HG02973 (cell line): ENCODE results near the gene CES1.
"Not testable (repeated sequence)": the region's sequence is repeated elsewhere in the genome, so short reads cannot be mapped to it uniquely, and the experiment has no call there.

Experiments
- ATAC-seq: cut with Tn5 transposase; IDR thresholded peaks from one replicate; pipeline ENCODE4 v1.9.1; 2021; ENCODE audit warnings: moderate library complexity; ENCODE audit not compliant: unreplicated experiment

CES1 gene

DNA sequence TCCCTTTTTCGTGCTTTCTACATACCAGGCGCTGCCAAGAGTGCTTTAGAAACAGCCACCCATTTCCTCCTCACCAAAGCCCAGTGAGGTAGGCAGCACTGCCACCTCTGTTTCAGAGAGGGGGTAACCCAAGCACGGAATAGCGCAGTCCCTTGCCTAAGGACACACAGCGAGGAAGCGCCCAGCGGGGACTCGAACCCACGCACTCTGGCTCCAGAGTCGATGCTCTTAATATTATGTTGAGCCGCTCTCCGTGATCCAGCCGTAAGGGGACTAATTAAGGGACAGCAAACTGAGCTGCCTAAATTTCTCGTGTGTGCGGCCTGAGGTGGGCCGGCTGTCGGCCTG, 497 bp downstream of the CES1 start:
- no peak for ATAC-seq

DNA sequence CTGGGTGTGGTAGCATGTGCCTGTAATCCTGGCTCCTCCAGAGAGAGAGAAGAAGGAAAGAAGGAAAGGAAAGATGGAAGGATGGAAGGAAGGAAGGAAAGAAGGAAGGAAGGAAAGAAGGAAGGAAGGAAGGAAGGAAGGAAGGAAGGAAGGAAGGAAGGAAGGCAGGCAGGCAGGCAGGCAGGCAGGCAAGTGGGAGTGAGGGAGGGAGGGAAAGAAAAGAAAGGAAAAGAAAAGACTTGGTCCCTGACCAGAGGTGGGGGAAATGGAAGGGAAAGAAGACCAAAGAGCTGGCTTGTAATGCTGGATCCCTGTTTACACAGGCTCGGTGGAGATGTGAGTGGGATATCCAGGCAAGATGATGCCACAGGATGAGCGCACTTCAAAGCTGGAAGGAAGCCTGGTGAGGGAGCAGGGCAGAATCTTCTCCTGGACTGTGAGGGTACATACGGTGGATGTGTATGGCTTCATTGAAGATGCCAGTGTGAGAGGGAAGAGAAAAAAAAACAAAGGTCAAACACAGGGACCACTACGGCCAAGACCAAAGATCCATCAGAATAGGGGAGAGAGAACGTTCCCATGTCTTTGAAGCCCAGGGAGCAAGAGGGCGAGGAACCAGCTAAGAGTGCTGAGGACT, 2.1 kb downstream of the CES1 start:
- no peak for ATAC-seq

DNA sequence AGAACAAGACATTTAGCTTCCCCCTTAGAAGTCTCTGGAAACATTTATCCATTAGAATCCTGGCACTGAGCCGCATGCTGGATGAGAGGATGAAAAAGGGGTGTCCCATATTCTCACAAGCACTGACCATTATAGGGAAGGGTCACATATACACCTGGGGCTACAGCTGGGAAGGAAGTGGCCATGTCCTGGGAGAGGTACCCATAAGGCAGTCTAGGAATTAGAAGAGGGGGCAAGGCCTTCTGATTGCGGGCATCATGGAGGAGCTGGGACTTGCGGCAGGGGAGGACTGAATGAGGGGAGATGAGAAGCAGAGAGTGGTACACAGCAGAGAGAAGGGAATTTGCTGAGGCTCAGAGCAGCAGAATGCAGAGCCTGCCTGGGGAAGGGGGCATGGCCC, 3.7 kb downstream of the CES1 start:
- ATAC-seq, result not testable (repeated sequence)

DNA sequence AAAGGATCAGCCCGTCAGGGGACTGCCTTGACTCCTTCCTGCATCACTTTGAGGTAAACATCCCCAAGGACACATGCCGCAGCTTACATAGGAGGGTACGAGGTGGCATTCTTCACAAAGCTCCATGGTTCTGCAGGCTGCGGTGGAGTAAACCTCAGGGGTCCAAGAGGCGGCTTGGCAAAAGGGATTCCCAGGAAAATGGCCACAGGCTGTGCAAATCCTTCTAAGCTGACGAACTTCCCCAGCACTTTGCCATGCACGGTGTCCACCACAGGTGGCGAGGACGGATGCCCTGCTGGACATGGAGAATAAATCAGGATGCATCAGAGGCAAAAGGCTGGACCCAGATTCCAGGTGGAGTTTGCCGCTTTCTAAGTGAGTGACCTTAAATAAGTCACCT, 4.2 kb downstream of the CES1 start:
- ATAC-seq, result no peak

DNA sequence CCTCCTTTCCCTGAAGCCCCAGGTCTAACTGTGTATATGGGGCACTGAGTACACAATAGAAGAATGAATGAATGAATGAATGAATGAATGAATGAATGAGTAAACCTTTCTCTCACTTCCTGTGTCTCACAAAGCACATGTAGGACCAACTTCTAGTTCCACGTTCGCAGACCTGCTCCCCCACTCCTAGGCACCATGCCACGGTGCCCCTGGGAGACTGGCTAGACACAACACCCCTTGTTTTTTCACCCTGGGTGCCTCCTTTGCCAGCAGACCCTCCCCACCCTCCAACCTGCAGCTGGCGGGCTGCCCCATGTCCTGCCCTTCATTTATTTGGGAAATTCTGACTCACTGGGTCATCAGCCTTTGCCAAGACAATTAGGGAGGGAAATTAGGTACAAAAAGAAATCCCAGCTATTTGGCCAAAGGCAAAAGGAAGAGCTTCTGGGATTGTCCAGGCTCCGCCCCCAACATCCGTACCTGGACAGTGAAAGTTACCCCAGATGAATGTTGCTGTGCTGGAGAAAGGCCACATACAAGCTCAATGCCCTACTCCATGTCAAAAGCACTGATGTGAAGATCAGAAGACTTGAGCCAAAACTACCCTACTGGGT, 7.7 kb downstream of the CES1 start:
- ATAC-seq, result no peak

DNA sequence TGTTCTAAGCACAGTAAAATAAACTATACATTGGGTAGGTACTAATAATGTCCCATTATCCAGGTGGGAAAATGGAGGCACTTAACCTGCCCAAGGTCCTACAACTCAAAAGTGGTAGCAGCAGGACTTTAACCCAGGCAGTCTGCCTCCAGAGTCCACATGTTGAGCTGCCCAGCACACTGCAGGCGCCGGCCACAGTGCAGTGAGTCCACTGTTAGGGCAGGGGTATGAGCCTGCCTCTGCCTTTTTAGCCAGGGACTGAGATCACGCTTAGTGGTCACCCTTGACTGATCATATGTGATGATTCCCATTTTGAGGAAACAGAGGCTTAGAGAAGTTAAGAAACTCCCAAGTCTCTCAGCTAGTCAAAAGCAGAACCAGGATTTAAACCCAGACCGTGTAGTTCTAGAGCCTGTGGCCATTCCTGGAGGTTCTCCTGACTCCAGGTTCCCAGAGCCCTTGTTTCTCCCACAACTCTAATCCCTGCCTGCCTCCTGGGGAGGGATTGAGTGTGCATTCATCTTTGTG, 8.4 kb downstream of the CES1 start:
- ATAC-seq, result no peak

DNA sequence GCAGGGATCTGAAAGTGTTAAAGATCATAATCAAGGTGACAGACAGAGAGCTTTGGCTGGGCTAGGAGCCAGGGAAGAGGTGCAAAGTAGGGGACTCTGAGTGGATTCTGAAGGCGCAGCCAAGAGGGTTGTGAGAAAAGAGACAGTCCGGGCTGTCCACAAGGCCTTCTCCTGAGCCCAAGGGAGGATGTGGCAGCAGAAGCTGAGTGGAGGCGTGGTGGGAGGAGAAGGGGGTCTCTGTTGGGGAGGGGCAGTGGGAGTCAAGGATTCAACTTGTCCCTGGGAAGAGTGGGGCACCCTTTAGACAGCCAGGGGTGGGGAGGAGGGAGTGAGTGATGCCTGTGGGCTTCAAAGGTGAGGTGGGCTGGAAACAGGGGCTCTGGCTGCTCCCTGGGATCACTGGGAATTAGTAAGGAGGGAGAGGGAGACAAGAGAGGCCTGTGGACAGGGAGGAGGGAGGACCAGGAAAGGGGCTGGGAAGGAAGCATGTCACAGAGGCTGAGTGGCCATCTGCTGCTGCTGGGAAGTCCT, 10.6 kb downstream of the CES1 start:
- ATAC-seq, result no peak

DNA sequence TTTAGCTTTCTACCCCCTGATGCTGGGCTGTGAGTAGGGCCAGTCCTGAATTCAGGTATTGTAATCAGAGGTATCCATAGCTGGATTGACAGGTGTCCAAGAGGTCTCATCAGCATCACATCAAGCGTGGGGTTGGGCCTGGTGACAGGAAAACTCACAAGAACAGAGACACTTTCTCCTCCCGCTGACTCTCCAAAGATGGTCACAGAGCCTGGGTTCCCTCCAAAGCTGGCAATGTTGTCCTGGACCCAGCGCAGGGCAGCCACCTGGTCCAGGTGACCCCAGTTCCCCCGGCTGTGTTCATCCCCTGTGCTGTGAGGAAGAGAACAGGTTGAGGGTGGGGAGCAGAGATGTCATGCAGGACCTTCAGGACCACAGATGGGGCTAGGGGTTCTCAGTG, 11.7 kb downstream of the CES1 start:
- ATAC-seq, result no peak

DNA sequence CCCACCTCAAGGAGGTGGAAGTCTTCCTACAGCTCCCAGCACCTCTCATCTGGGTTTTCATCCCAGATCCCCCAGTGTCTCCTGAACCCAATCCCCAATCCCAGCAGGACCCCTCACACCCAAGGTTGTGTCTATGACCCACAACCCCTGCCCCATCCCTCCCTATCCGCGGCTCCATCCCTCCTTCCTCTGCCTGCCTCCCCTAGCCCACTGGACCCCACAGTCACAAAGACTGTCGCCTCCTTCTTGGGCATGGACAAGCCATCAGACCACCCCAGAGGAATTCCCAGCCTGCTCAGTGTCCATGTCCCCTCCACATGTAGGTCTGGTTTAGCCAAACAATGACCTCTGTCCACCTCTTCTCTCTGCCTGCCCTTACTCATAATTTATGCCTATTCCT, 12.3 kb downstream of the CES1 start:
- ATAC-seq, result no peak

DNA sequence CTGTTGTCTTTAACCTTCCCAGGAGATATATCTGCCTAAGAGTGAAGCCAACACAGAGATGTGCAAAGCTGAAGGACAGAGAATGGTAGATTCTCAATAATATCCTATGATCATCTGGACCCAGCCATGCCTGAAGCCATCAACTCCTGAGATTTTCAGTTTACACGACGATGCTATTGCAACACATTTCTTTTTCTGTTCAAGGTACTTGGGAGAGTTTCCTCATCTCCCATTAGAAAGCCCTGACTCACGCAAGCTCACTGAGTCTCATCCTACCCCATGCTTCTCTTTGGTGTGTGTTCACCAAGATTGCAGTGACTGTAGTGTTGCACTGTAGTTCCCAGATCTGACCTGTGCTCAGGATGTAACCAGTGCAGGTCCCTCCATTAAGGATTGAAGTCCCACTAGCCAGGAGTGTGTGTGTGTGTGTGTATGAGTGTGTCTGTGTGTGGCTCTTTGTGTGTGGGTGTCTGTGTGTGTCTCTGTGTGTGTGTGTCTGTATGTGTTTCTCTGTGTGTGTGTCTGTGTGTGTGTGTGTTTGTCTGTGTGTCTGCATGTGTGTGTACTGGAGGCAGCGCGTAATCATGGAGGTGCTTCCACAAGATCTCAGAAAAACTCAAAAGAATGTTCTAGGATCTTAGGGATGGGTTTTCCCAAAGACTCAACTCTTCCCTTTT, 15.5 kb downstream of the CES1 start:
- no peak for ATAC-seq

DNA sequence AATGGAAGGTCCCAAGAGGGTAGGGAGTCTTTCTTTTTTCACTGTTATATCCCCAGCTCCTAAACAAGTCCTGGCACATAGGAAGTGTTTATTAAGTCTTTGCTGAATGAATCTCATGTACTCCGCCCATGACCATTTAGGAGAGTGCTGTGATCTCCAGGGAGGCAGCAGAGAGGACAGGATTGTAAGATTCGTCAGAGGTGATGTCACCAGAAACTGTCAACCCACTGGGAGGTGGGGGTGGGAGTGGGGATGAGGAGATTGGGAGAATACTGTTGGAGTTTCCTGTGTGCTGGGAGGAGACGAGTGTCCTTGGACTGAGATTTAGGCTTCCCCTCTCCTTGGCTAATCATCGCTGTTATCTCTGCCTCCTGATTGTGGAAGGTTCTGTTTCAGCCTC, 16.7 kb downstream of the CES1 start:
- ATAC-seq, result not testable (repeated sequence)

DNA sequence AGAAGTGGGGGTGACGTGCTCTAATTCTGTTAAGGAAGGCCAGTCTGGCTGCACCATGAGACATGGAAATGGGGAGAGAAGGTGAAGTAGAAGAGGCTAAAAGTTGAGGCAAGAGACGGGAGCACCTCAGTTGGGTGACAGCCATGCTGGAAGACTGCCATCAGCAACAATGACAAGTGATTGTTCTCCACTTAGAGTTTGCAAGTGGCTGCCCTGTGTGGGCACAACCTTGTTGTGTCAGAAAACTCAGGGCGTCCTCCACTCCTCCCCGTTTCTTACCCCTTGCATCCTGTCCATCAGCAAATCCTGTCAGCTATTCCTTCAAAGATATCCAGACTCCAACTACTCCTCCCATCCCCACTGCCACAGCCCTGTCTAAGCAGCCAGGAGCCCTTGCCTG, 17.6 kb downstream of the CES1 start:
- ATAC-seq, result no peak

DNA sequence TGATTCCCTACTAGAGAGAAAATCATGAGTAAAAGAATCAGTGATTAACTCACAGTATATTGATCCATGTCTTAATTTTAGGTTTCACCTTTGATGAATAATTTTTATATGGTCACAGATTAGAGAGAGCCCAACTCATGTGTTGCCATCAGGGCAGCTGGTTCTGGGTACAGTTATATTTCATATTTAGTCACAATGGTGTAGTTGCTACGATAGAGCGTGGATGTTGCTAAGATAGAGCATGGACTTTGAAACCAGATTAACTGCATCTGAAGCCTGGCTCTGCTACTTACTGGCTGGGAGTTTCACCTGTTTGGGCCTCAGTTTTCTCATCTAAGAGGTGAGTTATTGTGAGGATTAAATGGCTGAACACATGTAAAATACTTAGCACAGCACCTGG, 18.7 kb downstream of the CES1 start:
- ATAC-seq, result not testable (repeated sequence)

DNA sequence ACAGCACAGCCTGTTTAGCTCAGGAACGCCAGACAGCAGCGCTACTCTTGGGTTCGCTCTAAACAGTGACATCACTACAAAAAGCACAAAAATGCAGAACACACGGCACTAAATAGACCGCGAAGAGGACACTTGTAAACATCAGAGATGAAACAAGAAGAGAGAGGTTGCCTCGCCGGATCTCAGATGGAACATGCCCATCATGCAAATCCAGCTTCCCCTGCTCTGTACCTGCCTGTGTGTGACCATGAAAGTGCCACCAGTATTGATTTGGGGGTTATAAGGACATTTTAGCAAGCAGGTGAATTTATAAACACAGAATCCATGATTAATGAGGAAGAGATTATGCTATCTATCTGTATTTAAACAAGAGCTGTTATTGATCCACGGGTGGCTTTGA, 19.2 kb downstream of the CES1 start:
- ATAC-seq, result not testable (repeated sequence)

DNA sequence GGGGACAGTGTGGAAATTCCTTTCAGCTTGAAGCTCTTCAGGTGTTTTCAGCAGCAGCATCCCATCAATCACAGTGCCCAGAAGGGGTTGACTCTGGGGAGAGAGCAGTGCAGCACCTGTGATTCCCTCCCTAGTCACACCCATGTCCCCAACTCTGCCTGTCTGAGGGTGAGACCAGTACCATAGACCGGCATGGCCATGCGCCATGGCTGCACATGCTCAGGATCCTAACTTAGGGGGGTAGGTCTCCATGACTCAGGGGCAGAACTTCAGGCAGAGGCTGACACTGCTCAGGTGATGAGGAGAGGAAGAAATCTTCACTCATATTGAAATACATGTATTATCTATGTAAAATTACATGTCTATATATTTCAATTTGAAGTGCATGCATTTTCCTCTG, 19.9 kb downstream of the CES1 start:
- ATAC-seq, result no peak

DNA sequence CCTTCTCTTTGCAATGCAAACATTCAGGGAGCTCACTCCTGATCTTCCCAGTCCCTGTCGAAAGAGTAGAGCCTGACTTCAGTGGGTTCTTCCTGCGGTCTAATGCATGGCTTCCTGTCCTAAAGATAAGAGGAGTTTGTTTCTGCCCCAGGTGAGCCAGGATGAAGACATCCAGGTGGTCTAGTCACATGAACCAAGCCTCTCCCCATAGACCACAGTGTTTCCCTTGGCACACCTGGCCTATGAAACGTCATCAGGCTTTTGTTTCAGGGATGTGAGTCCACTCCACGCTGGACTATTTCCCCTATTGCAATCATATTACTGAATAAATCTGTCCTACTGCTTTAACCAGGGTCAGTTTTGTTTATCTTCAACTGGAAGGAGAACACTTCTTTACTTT, 21.1 kb downstream of the CES1 start:
- ATAC-seq, result no peak

DNA sequence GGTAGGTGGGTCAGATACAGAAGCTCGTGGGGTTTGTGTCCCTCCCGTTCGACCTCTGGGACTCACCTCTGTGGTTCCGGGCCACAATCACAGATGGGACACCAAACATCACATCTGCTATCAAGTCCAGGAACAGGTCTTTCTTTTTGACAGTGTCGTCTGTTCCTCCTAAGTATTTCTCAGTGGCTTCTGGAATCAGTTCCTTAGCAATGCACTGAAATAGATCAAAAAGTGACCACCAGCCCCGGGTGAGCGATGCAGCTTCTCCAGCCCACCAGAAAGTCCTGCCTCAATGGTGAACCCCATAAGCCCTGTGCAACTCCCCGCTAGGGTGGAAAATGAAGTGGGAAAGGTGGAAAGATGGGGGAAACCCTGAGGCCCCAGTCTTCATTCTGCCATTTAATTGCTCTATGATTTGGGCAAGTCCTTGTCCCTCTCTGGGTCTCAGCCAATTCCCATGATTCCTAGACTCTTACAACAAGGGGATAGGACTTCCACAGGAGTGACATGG, 22.4 kb downstream of the CES1 start:
- ATAC-seq, result no peak

DNA sequence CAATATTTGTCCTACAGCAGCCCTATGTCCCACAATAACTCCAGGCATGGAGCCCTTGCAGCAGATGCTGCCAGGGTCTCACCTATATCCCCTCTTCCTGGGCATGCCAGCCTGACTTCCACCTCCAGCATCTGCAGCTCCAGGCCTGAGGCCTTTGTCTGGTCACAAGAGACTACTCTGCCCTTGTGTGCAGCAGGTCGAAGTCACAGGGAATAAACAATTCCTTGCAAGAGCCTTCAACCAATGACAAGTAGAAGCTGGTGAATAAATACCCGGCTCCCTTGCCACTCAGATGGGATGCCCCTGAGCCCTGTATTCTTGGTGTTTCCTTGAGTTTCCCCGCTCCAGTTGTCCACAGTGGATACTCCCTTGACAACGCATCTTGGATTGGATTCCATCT, 23.0 kb downstream of the CES1 start:
- ATAC-seq, result no peak

DNA sequence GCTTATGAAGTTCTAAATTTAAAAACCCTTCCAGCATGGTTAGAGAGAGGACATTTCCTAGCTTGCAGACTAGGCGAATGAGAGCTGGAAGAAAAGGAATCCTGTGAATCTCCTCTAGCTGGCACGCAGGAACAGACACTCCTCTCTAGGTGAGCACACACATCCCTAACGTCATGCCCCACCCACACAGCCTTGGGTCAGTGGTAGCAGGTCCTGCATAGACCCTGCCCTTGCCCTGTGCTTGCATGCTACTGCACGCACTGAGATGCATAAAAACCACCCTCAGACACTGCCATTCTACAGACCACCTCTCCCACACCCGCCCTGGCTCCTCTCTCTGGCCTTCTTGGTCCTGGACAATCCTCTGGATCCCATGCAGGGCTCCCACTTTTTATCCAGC, 23.5 kb downstream of the CES1 start:
- no peak for ATAC-seq

DNA sequence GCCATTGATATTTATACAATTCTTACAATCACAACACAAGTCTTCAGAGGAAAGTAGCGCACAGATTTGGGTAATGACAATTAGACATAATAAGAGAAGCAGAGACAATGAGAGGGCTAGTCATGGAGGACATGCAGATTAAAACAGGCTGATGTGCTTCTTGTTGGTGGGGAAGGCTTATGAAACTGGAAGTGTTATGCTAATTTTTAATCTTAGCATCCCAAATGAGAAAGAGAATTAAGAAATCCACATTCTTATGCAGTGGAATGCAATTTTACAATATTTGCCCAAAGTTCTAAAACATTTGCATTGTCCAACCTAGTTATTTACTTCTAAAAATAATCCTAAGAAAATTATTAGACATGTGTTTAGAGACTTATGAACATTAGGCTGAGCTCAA, 24.6 kb downstream of the CES1 start:
- ATAC-seq, result not testable (repeated sequence)

DNA sequence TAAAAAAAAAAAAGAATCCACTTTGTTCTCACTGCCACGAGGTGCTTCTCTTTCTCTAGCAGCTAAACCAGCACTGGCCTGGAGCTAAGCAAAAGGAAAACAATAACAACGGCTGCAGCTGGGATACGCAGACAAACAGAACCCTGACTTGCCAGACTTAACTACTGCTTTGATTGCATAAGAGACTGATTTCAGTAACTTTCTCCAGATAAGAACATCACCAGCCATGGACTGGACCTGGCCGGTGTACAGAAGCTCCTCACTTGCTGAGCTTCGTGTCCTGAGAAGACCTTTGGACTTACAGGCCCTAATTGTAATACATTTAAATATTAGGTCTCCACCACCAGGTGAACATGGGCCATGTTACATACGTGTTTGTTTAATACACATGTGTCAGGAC, 27.8 kb downstream of the CES1 start:
- ATAC-seq, result not testable (repeated sequence)

DNA sequence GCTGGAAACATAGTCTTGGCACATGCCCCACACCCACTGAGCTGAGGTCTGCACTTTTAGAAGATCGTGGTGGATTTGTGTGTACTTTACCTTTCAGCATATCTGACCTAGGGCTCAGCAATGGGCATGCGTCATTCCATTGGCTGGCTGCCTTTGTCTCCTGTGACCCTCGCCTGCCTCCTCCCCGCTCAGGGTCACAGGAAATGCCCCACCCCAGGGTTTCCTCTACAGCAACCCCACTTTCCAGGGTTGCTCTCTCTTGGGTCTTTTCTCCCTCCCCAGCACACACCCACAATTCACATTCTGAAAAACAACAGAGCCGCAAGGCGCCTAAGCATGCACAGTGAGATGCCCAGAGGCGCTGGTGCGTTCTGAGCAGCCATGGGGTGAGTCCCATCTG, 29.2 kb downstream of the CES1 start:
- ATAC-seq, result not testable (repeated sequence)
